ENCODE data around the gene NFATC2. TPM values are rescaled to one million over a fixed set of nuclear protein-coding genes. Genes with fewer than 3 reads are reported as not detected.

NFATC2 gene
- total RNA-seq, 2 donors from 2014 or later: 5.8 to 7.3 TPM

DNA sequence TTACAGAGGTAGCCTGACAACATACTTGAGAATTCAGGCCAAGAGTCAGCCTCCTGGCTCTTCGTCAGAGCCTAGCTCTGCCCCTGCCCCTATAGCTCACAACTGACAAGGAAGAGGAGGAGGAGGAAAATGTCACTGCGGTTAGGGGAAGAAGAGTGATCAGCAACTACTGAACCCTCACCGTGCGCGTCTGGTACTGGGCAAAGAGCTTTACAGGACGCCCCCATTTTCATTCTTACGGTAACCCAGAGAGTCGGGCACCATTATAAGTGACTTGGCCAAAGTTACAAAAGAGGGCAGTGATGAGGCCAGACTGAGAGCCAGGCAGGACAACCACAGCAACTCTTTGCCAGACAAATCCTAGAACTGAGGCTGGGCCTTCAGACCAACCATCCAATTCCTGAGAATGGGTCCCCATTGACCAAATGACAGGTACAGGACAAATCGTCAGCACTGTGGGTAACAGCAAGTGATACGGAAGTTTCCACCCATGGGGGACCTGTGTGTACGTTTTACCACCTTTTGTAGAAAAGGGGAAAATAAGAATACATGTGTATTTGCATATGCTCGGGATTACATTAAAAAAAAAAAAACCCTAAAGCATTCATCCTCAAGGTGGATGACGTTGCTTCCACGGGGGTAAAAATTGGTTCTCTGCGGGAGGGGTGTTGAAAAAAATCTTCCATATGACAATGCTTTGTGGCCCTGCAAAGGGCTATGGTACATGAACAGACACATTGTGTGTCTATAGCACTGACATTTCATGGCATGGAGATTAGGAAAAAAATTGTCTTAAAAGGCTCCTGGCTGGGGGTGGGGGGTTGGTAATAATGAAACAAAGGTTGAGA lies 118.0 kb downstream of the NFATC2 start:
- Histone ChIP-seq H3K27ac (no peak overlapping the region), H3K4me3 (no peak overlapping the region), H3K36me3 (no peaks in the 10 kb centered on the region), H3K27me3 (no peaks in the 10 kb centered on the region), H3K9ac (ENCODE audit: low read depth in 2 of 2, low read length in 2 of 2) (no peak overlapping the region), H3K9me3 (no peaks in the 10 kb centered on the region), H3K4me1 (no peaks in the 10 kb centered on the region)
- intact Hi-C loops (cut with DNase I): no loop called here
- TF ChIP-seq, protein P1, sequence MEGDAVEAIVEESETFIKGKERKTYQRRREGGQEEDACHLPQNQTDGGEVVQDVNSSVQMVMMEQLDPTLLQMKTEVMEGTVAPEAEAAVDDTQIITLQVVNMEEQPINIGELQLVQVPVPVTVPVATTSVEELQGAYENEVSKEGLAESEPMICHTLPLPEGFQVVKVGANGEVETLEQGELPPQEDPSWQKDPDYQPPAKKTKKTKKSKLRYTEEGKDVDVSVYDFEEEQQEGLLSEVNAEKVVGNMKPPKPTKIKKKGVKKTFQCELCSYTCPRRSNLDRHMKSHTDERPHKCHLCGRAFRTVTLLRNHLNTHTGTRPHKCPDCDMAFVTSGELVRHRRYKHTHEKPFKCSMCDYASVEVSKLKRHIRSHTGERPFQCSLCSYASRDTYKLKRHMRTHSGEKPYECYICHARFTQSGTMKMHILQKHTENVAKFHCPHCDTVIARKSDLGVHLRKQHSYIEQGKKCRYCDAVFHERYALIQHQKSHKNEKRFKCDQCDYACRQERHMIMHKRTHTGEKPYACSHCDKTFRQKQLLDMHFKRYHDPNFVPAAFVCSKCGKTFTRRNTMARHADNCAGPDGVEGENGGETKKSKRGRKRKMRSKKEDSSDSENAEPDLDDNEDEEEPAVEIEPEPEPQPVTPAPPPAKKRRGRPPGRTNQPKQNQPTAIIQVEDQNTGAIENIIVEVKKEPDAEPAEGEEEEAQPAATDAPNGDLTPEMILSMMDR (IDR thresholded peaks at IDR 0.05): no peak
- DNase-seq: no peak

DNA sequence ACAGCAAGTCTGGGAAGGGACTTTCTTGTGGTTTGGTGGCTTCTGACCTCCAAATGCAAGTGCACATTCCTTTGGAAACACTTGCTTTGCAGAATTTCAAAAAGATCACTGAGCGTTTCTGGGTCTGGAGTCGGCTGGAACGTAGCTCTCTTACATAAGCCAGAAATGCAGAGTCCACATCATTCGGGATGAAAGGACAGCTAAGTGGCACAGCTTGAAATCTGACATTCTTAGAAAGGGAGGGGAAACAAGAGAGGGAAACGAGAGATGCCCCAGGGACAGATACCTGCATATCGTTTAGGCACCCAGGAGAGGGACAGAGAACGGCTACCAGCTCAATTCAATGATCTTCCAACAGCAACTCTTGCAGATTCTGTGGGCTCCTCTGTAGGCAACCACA lies 118.7 kb downstream of the NFATC2 start:
- Histone ChIP-seq H3K36me3 (no peaks in the 10 kb centered on the region), H3K27ac (no peak overlapping the region), H3K9ac (ENCODE audit: low read depth in 2 of 2, low read length in 2 of 2) (no peak overlapping the region), H3K4me3 (no peak overlapping the region), H3K27me3 (no peaks in the 10 kb centered on the region), H3K4me1 (no peaks in the 10 kb centered on the region), H3K9me3 (no peaks in the 10 kb centered on the region)
- TF ChIP-seq, protein P1 (IDR thresholded peaks at IDR 0.05): no peak
- no peak for DNase-seq
- intact Hi-C loops (cut with DNase I): no loop called here

DNA sequence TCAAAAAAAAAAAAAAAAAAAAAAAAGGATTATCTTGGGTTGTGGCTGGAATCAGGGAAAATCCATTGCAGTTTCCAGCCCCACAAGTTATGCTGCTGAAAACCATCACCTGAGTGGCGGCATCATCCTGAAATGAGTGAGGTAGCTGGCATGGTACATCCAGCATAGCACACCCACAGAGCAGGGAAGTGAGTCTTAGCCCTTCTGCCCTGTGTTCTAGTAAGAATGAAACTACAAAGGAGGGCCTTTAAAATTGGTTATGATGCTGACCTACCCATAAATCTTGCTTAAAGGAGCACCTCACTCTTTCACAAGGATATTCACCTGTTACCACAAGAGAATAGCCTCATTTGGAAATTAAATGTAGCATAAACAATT lies 119.2 kb downstream of the NFATC2 start:
- TF ChIP-seq, protein P1 (IDR thresholded peaks at IDR 0.05): no peak
- intact Hi-C loops (cut with DNase I): no loop called here
- Histone ChIP-seq H3K27ac (no peak overlapping the region), H3K9me3 (no peaks in the 10 kb centered on the region), H3K36me3 (no peaks in the 10 kb centered on the region), H3K9ac (ENCODE audit: low read depth in 2 of 2, low read length in 2 of 2) (no peak overlapping the region), H3K4me1 (no peaks in the 10 kb centered on the region), H3K27me3 (no peaks in the 10 kb centered on the region), H3K4me3 (no peak overlapping the region)
- no peak for DNase-seq

DNA sequence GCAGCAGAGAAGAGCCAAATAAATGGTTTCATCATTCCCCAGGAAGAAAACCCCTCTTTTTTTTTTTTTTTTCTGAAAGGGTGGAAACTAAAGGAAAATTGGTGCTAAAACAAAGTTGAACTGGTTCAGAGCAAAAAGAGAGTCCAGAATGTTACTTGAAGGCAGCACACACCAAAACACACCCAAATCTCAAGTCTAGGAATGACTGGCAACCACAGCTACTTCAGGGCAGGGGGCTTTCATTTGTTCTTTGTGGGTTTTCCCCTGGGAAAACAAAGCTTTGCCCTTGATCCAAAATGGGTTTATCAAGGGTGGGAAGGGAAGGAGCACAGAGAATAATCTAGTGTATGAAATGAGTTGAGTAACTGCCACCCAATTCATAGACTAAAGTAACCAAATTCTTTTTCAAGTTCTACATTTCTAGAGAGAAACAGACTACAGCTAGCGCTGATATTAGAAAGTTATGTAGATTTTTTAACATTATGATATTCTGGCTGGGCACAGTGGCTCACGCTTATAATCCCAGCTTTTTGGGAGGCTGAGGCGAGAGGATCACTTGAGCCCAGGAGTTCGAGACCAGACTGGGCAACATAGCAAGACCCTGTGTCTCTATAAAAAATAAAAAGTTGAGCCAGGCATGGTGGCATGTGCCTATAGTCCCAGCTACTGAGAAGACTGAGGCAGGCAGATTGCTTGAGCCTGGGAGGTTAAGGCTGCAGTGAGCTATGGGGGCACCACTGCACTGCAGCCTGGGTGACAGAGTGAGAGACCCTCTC lies 119.8 kb downstream of the NFATC2 start:
- H3K27me3 ChIP-seq: no peaks in the 10 kb centered on the region
- H3K9ac ChIP-seq (ENCODE audit: low read depth in 2 of 2, low read length in 2 of 2): no peak overlapping the region
- no peak for DNase-seq
- H3K4me1 ChIP-seq: no peaks in the 10 kb centered on the region
- intact Hi-C loops (cut with DNase I): no loop called here
- no peaks in the 10 kb centered on the region for H3K9me3 ChIP-seq
- no peaks in the 10 kb centered on the region for H3K36me3 ChIP-seq
- no peak overlapping the region for H3K4me3 ChIP-seq
- no peak overlapping the region for H3K27ac ChIP-seq
- TF ChIP-seq, protein P1 (IDR thresholded peaks at IDR 0.05): no peak

DNA sequence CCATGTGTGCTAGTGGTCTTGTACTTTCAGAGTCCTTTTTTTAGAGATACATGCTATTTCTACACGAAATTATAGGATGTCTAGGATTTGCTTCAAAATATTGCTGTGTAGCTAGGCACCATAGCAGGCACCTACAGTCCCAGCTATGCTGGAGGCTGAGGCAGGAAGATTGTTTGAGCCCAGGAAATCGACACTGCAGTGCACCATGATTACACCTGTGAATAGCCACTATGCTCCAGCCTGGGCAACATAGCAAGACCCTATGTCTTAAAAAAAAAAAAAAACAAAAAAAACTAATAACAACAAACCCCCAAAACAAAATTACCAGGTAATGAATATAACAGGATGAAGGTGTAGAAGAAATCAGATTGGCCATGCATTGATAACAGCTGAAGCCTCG lies 121.7 kb downstream of the NFATC2 start:
- Histone ChIP-seq H3K4me1 (no peaks in the 10 kb centered on the region), H3K27ac (no peak overlapping the region), H3K4me3 (no peak overlapping the region), H3K27me3 (no peaks in the 10 kb centered on the region), H3K9me3 (no peaks in the 10 kb centered on the region), H3K36me3 (no peaks in the 10 kb centered on the region), H3K9ac (ENCODE audit: low read depth in 2 of 2, low read length in 2 of 2) (no peak overlapping the region)
- TF ChIP-seq, protein P1 (IDR thresholded peaks at IDR 0.05): no peak
- no peak for DNase-seq
- intact Hi-C loops (cut with DNase I): no loop called here
